ENCODE data around the gene HUWE1. TPM values are rescaled to one million over a fixed set of nuclear protein-coding genes. Genes with fewer than 3 reads are reported as not detected.

The HUWE1 gene
- total and polyA plus RNA-seq, 2 donors (not counting 1 experiment from before 2014, with no cell fraction given): 45.2 to 210 TPM

DNA sequence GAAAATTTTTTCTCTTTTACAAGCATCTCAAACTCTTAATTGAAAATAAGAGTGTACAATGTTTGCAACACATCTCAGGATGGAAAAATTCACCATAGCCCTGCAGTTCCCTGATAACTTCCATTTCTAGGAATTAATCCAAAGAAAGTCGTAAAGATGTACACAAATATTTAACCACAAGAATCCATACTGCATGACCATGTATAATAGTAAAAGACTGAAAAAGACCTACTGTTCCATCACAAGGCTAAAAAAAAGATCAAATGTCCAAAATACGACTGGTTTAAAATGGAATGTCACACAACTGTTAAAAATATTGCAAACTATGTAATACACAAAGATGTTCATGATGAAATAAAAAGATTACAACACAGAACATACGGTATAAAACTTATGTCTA, 32.1 kb downstream of the HUWE1 start:
- H3K27ac Mint-ChIP-seq: no peak overlapping the region
- no peak overlapping the region for H3K27ac ChIP-seq (ENCODE audit: low read length in 2 of 2)
- H3K4me2 ChIP-seq (replicated peaks; ENCODE audit: low read depth, low read length, poor library complexity, severe bottlenecking): no peak overlapping the region
- no peak overlapping the region for H3K4me3 Mint-ChIP-seq
- WGBS (ENCODE audit: insufficient coverage): no CpG with 5 or more reads among the region's 3 CpGs
- TF ChIP-seq, protein P1, sequence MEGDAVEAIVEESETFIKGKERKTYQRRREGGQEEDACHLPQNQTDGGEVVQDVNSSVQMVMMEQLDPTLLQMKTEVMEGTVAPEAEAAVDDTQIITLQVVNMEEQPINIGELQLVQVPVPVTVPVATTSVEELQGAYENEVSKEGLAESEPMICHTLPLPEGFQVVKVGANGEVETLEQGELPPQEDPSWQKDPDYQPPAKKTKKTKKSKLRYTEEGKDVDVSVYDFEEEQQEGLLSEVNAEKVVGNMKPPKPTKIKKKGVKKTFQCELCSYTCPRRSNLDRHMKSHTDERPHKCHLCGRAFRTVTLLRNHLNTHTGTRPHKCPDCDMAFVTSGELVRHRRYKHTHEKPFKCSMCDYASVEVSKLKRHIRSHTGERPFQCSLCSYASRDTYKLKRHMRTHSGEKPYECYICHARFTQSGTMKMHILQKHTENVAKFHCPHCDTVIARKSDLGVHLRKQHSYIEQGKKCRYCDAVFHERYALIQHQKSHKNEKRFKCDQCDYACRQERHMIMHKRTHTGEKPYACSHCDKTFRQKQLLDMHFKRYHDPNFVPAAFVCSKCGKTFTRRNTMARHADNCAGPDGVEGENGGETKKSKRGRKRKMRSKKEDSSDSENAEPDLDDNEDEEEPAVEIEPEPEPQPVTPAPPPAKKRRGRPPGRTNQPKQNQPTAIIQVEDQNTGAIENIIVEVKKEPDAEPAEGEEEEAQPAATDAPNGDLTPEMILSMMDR (IDR thresholded peaks at IDR 0.05): no peak
- TF ChIP-seq EZH2 (IDR thresholded peaks at IDR 0.05; ENCODE audit: borderline replicate concordance, insufficient read depth, low read depth, low read length, poor library complexity, severe bottlenecking): no peak
- H4K20me1 ChIP-seq (ENCODE audit: control insufficient read depth, insufficient read depth, low read length, poor library complexity, severe bottlenecking): no peaks in the 10 kb centered on the region
- H3K4me3 ChIP-seq (ENCODE audit: control extremely low read depth in 1 of 5, extremely low read depth in 1 of 5, insufficient read depth in 1 of 5, low read depth in 2 of 5, low read length in 4 of 5): no peak overlapping the region
- no peaks in the 10 kb centered on the region for H3K4me1 ChIP-seq (ENCODE audit: control insufficient read depth in 2 of 2, insufficient read depth in 2 of 2, low read length in 2 of 2)
- H3K4me1 Mint-ChIP-seq: peaks cover 9% of the 10 kb centered on the region
- H3K9me3 ChIP-seq (ENCODE audit: control extremely low read depth in 1 of 3, control insufficient read depth in 2 of 3, insufficient read depth in 1 of 3, low read length in 2 of 3): no peaks in the 10 kb centered on the region
- H2AFZ ChIP-seq (ENCODE audit: insufficient read depth, low read depth, low read length, poor library complexity, severe bottlenecking): no peak overlapping the region
- ChIA-PET POLR2A (no interaction called here), CTCF (no interaction called here)
- ATAC-seq (ENCODE audit: low read depth) (no peak), DNase-seq (no peak)
- H3K9me3 Mint-ChIP-seq (ENCODE audit: insufficient read depth): no peaks in the 10 kb centered on the region
- intact Hi-C loops (cut with micrococcal nuclease): no loop called here
- no peaks in the 10 kb centered on the region for H3K27me3 Mint-ChIP-seq
- H3K9ac ChIP-seq (ENCODE audit: low read length): no peak overlapping the region
- peaks cover 0 to 29% of the 10 kb centered on the region in 2 experiments for H3K36me3 ChIP-seq (replicated peaks in 1 of 2; ENCODE audit: control extremely low read depth in 1 of 2, control insufficient read depth in 1 of 2, extremely low read depth in 1 of 2, insufficient read depth in 2 of 2, low read length in 1 of 2)
- no peaks in the 10 kb centered on the region for H3K27me3 ChIP-seq (replicated peaks in 1 of 4; ENCODE audit: control extremely low read depth in 1 of 4, control insufficient read depth in 3 of 4, insufficient read depth in 4 of 4, low read length in 3 of 4)
- peaks cover 34% of the 10 kb centered on the region for H3K79me2 ChIP-seq (ENCODE audit: control insufficient read depth, insufficient read depth, low read length)

DNA sequence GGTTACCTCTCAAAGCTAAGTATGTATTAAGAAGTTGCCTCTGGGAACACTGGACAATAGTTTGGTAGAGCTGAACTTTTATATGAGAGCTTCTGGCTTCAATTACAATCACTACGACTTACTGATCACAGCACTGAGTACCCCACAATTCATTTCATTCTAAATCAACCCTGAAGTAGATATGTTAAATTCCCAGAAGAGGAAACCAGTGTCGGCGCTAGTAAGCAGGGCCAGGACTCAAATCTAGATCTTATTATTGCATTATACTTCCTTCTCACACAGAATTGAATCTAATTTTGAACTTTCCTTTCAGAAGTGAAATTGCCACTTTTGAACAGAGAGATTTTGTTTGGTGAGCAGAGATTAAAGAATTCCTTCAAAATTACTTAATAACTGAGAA, 41.8 kb downstream of the HUWE1 start:
- Histone ChIP-seq H3K27ac (ENCODE audit: low read length in 2 of 2) (no peak overlapping the region), H3K4me2 (replicated peaks; ENCODE audit: low read depth, low read length, poor library complexity, severe bottlenecking) (no peak overlapping the region), H3K36me3 (replicated peaks in 1 of 2; ENCODE audit: control extremely low read depth in 1 of 2, control insufficient read depth in 1 of 2, extremely low read depth in 1 of 2, insufficient read depth in 2 of 2, low read length in 1 of 2) (peaks cover 3 to 63% of the 10 kb centered on the region in 2 experiments), H3K4me1 (ENCODE audit: control insufficient read depth in 2 of 2, insufficient read depth in 2 of 2, low read length in 2 of 2) (no peaks in the 10 kb centered on the region), H3K4me3 (ENCODE audit: control extremely low read depth in 1 of 5, extremely low read depth in 1 of 5, insufficient read depth in 1 of 5, low read depth in 2 of 5, low read length in 4 of 5) (no peak overlapping the region), H2AFZ (ENCODE audit: insufficient read depth, low read depth, low read length, poor library complexity, severe bottlenecking) (no peak overlapping the region), H3K79me2 (ENCODE audit: control insufficient read depth, insufficient read depth, low read length) (peaks cover 5% of the 10 kb centered on the region), H3K9ac (ENCODE audit: low read length) (no peak overlapping the region), H3K27me3 (replicated peaks in 1 of 4; ENCODE audit: control extremely low read depth in 1 of 4, control insufficient read depth in 3 of 4, insufficient read depth in 4 of 4, low read length in 3 of 4) (no peaks in the 10 kb centered on the region), H3K9me3 (ENCODE audit: control extremely low read depth in 1 of 3, control insufficient read depth in 2 of 3, insufficient read depth in 1 of 3, low read length in 2 of 3) (no peaks in the 10 kb centered on the region), H4K20me1 (ENCODE audit: control insufficient read depth, insufficient read depth, low read length, poor library complexity, severe bottlenecking) (peaks cover 4% of the 10 kb centered on the region)
- Mint-ChIP-seq H3K27ac (no peak overlapping the region), H3K4me3 (no peak overlapping the region), H3K9me3 (ENCODE audit: insufficient read depth) (no peaks in the 10 kb centered on the region), H3K27me3 (no peaks in the 10 kb centered on the region), H3K4me1 (no peaks in the 10 kb centered on the region)
- intact Hi-C loops (cut with micrococcal nuclease): loop anchor here (5.0 kb wide), 1 partner anchor 33 kb away; no protein-coding TSS in a partner anchor
- CTCF ChIA-PET: no interaction called here
- ATAC-seq (ENCODE audit: low read depth): no peak
- POLR2A ChIA-PET: no interaction called here
- TF ChIP-seq, protein P1 (IDR thresholded peaks at IDR 0.05): no peak
- no peak for TF ChIP-seq EZH2 (IDR thresholded peaks at IDR 0.05; ENCODE audit: borderline replicate concordance, insufficient read depth, low read depth, low read length, poor library complexity, severe bottlenecking)
- WGBS (ENCODE audit: insufficient coverage): no CpG with 5 or more reads among the region's 3 CpGs
- DNase-seq: no peak
